ENCODE measurements around the gene BMP4.

- TF ChIP-seq CTCF (IDR thresholded peaks at IDR 0.05): no peak
- TF ChIP-seq POLR2A (IDR thresholded peaks at IDR 0.05): no peak
Measured at GRCh38 chr14:53927171-53927570, 29.5 kb downstream of the BMP4 start.
